H1 (cell line): ENCODE results near the gene ARHGEF1. TPM values are rescaled to one million over a fixed set of nuclear protein-coding genes. Genes with fewer than 3 reads are reported as not detected.

ENCODE experiments used
- CTCF ChIA-PET: fragments of 300-600 bp; sonication (Branson Sonifier 250); formaldehyde crosslinking; loops from one replicate; lab custom pipeline; 2021; ENCODE audit not compliant: partially characterized antibody; lab: Charles Lee
- POLR2A ChIA-PET: fragments of 300-600 bp; sonication (Branson Sonifier 250); formaldehyde crosslinking; loops from one replicate; lab custom pipeline; 2021; ENCODE audit warnings: inconsistent platforms; ENCODE audit not compliant: partially characterized antibody; lab: Charles Lee
- DNase-seq, 2 experiments: peaks; one replicate each; pipeline versions ENCODE4 v3.0.0 to v3.0.0-alpha.2; 2010 to 2022; ENCODE audit warnings: low spot score in 2 of 2, low read depth in 1 of 2, mixed read lengths in 1 of 2
- FAIRE-seq: peaks from 2 replicates; lab custom pipeline; 2011; peaks lifted over from hg19 to GRCh38; lab: Jason Lieb, UNC
- H2AFZ ChIP-seq: 2 replicates; pipeline ENCODE4 v1.8.1; 2012; ENCODE audit warnings: low read length, inconsistent platforms
- H2AK5ac ChIP-seq: 2 replicates; pipeline ENCODE4 v1.6.1; 2013; ENCODE audit warnings: low read depth, low read length
- H2BK120ac ChIP-seq: replicated peaks from 2 replicates; pipeline ENCODE3; 2013; ENCODE audit warnings: low read depth, low read length, inconsistent platforms
- H2BK12ac ChIP-seq: 2 replicates; pipeline ENCODE4 v1.6.1; 2013; ENCODE audit warnings: low read depth, low read length
- H2BK15ac ChIP-seq: 2 replicates; pipeline ENCODE4 v1.6.1; 2013; ENCODE audit warnings: low read length
- H2BK20ac ChIP-seq: 2 replicates; pipeline ENCODE4 v1.6.1; 2013; ENCODE audit warnings: low read length
- H2BK5ac ChIP-seq: 2 replicates; pipeline ENCODE4 v1.6.1; 2013; ENCODE audit warnings: low read depth, low read length
- H3K14ac ChIP-seq: 2 replicates; pipeline ENCODE4 v1.6.1; 2013; ENCODE audit warnings: inconsistent platforms; ENCODE audit not compliant: insufficient read length
- H3K18ac ChIP-seq: 2 replicates; pipeline ENCODE4 v1.6.1; 2013; ENCODE audit warnings: low read length; ENCODE audit errors: extremely low read depth
- H3K23ac ChIP-seq: 2 replicates; pipeline ENCODE4 v1.6.1; 2013; ENCODE audit warnings: inconsistent platforms; ENCODE audit not compliant: insufficient read length
- H3K23me2 ChIP-seq: 2 replicates; pipeline ENCODE4 v1.6.1; 2013; ENCODE audit warnings: low read depth, low read length
- H3K27ac ChIP-seq: 2 replicates; pipeline ENCODE4 v1.6.1; 2011; ENCODE audit warnings: low read depth, low read length, inconsistent platforms
- H3K27me3 ChIP-seq, 4 experiments: replicated peaks in 1 of 4; 1 replicate in 1 of 4; 2 replicates in 3 of 4; pipeline versions ENCODE4 v1.6.1 to v1.8.1; 2011 to 2013; ENCODE audit warnings: low read length in 3 of 4, mild to moderate bottlenecking in 3 of 4, inconsistent platforms in 2 of 4, mixed read lengths in 2 of 4, moderate library complexity in 1 of 4; ENCODE audit not compliant: control insufficient read depth in 3 of 4, insufficient read depth in 3 of 4; ENCODE audit errors: extremely low read depth in 1 of 4
- H3K36me3 ChIP-seq, 4 experiments: 2 replicates each; pipeline versions ENCODE4 v1.6.1 to v1.8.1; 2011 to 2013; ENCODE audit warnings: mild to moderate bottlenecking in 4 of 4, low read length in 3 of 4, moderate library complexity in 2 of 4, control low read depth in 1 of 4, inconsistent platforms in 1 of 4; ENCODE audit not compliant: insufficient read depth in 4 of 4, control insufficient read depth in 2 of 4
- H3K4ac ChIP-seq: replicated peaks from 2 replicates; pipeline ENCODE3; 2013; ENCODE audit warnings: low read length, low read depth, mixed read lengths, inconsistent platforms; ENCODE audit not compliant: insufficient read length
- H3K4me1 ChIP-seq, 4 experiments: replicated peaks in 1 of 4; 1 replicate in 1 of 4; 2 replicates in 3 of 4; pipeline versions ENCODE4 v1.6.1 to v1.8.1; 2011 to 2013; ENCODE audit warnings: low read length in 3 of 4, inconsistent platforms in 2 of 4, mixed read lengths in 1 of 4; ENCODE audit not compliant: insufficient read depth in 4 of 4, control insufficient read depth in 3 of 4
- H3K4me2 ChIP-seq, 2 experiments: 2 replicates each; pipeline versions ENCODE4 v1.6.1 to v1.8.1; 2011 to 2013; ENCODE audit warnings: low read depth in 2 of 2, low read length in 2 of 2, control low read depth in 1 of 2, inconsistent platforms in 1 of 2, mild to moderate bottlenecking in 1 of 2; ENCODE audit not compliant: insufficient read depth in 1 of 2
- H3K4me3 ChIP-seq, 4 experiments: fragments of 200-600, 300-600 bp in 1 of 4; sonication (generic), shearing (Covaris generic), sonication (Bioruptor Twin) in 1 of 4; 2 replicates each; pipeline versions ENCODE4 v1.5.1 to v1.8.1; 2011 to 2016; ENCODE audit warnings: low read length in 4 of 4, low read depth in 3 of 4, control low read depth in 2 of 4, inconsistent platforms in 2 of 4, mild to moderate bottlenecking in 2 of 4, mixed read lengths in 1 of 4, moderate library complexity in 1 of 4; ENCODE audit not compliant: insufficient read depth in 2 of 4; ENCODE audit errors: extremely low read depth in 1 of 4
- H3K56ac ChIP-seq: replicated peaks from 2 replicates; pipeline ENCODE3; 2013; ENCODE audit warnings: low read depth, mild to moderate bottlenecking, mixed read lengths, low read length, inconsistent platforms; ENCODE audit not compliant: insufficient read length
- H3K79me1 ChIP-seq: 2 replicates; pipeline ENCODE4 v1.6.1; 2013; ENCODE audit warnings: low read depth, low read length, control low read depth
- H3K79me2 ChIP-seq, 2 experiments: 2 replicates each; pipeline versions ENCODE4 v1.6.1 to v1.8.1; 2012 to 2013; ENCODE audit warnings: low read length in 2 of 2, mild to moderate bottlenecking in 2 of 2, inconsistent platforms in 1 of 2; ENCODE audit not compliant: insufficient read depth in 2 of 2, control insufficient read depth in 1 of 2
- H3K9ac ChIP-seq, 4 experiments: replicated peaks in 1 of 4; 1 replicate in 1 of 4; 2 replicates in 3 of 4; pipeline versions ENCODE4 v1.6.1 to v1.8.1; 2011 to 2013; ENCODE audit warnings: low read depth in 3 of 4, low read length in 3 of 4, control low read depth in 2 of 4, mild to moderate bottlenecking in 2 of 4, moderate library complexity in 2 of 4, inconsistent platforms in 1 of 4; ENCODE audit errors: extremely low read depth in 1 of 4
- H3K9me3 ChIP-seq, 2 experiments: 2 replicates each; pipeline versions ENCODE4 v1.6.1 to v1.8.1; 2012 to 2013; ENCODE audit warnings: mild to moderate bottlenecking in 2 of 2, moderate library complexity in 2 of 2, control low read depth in 1 of 2, inconsistent platforms in 1 of 2, low read depth in 1 of 2, low read length in 1 of 2, mixed read lengths in 1 of 2; ENCODE audit not compliant: insufficient read depth in 2 of 2
- H4K20me1 ChIP-seq, 2 experiments: replicated peaks in 1 of 2; 2 replicates each; pipeline versions ENCODE3 to v1.8.1; 2011 to 2013; ENCODE audit warnings: inconsistent platforms in 2 of 2, low read length in 2 of 2, mild to moderate bottlenecking in 1 of 2; ENCODE audit not compliant: insufficient read depth in 2 of 2, control insufficient read depth in 1 of 2
- H4K5ac ChIP-seq: 2 replicates; pipeline ENCODE4 v1.6.1; 2013; ENCODE audit warnings: low read length, low read depth, mixed read lengths, inconsistent platforms; ENCODE audit not compliant: insufficient read length
- H4K8ac ChIP-seq: 2 replicates; pipeline ENCODE4 v1.8.0; 2013; ENCODE audit warnings: mild to moderate bottlenecking, moderate library complexity, low read length, inconsistent platforms; ENCODE audit not compliant: insufficient read depth; ENCODE audit errors: extremely low read depth
- H4K91ac ChIP-seq: replicated peaks from 2 replicates; pipeline ENCODE3; 2013; ENCODE audit warnings: low read length, mixed read lengths, inconsistent platforms; ENCODE audit not compliant: insufficient read length
- BCL11A ChIP-seq, 2 experiments: IDR thresholded peaks; one replicate each; pipeline ENCODE4 v1.6.1; 2011; ENCODE audit warnings: low read depth in 2 of 2, low read length in 2 of 2, mild to moderate bottlenecking in 2 of 2
- BRCA1 ChIP-seq: IDR thresholded peaks from 2 replicates; pipeline ENCODE4 v1.6.1; 2012; ENCODE audit warnings: low read depth, low read length, improper control_type of control experiment
- CHD2 ChIP-seq: IDR thresholded peaks from 2 replicates; pipeline ENCODE4 v1.6.1; 2012; ENCODE audit warnings: low read length, improper control_type of control experiment
- CTBP2 ChIP-seq: IDR thresholded peaks from 2 replicates; pipeline ENCODE4 v1.7.0; 2011; ENCODE audit warnings: borderline replicate concordance, mild to moderate bottlenecking, moderate library complexity, mixed read lengths, low read length; ENCODE audit not compliant: insufficient read depth, insufficient read length
- EGR1 ChIP-seq: IDR thresholded peaks from 2 replicates; pipeline ENCODE4 v1.6.1; 2011; ENCODE audit warnings: low read depth, low read length, borderline replicate concordance
- NRF1 ChIP-seq: IDR thresholded peaks from 2 replicates; pipeline ENCODE4 v1.6.1; 2011; ENCODE audit warnings: mild to moderate bottlenecking, low read depth, low read length, improper control_type of control experiment
- RNF2 ChIP-seq: fragments of 200-900, 300-1000 bp; sonication (generic); IDR thresholded peaks from 2 replicates; pipeline ENCODE4 v1.7.1; 2016; ENCODE audit warnings: borderline replicate concordance, low read depth, mild to moderate bottlenecking, antibody characterized with exemption, low read length; ENCODE audit not compliant: poor library complexity, severe bottlenecking; ENCODE audit errors: missing control alignments
- SIX5 ChIP-seq: IDR thresholded peaks from 2 replicates; pipeline ENCODE4 v1.6.1; 2011; ENCODE audit warnings: mild to moderate bottlenecking, low read depth, low read length
- TCF12 ChIP-seq: IDR thresholded peaks from 2 replicates; pipeline ENCODE4 v1.6.1; 2011; ENCODE audit warnings: low read depth, mild to moderate bottlenecking, low read length
- TEAD4 ChIP-seq: IDR thresholded peaks from 2 replicates; pipeline ENCODE4 v1.6.1; 2012; ENCODE audit warnings: low read depth, low read length, inconsistent platforms, mixed read lengths
- WGBS, 2 experiments: shearing (Covaris generic) in 1 of 2; methylation state at CpG; one replicate each; pipeline versions ENCODE4 v1.1.6 to v1.1.7; 2013 to 2015; ENCODE audit warnings: low lambda C conversion rate in 2 of 2, mixed read lengths in 2 of 2, inconsistent platforms in 1 of 2, low coverage in 1 of 2, missing lambda C conversion rate in 1 of 2; ENCODE audit not compliant: insufficient replicate concordance in 2 of 2, insufficient coverage in 1 of 2, insufficient read length in 1 of 2; ENCODE audit errors: extremely low coverage in 1 of 2, missing lambda C conversion rate in 1 of 2; 5-methylcytosine and 5-hydroxymethylcytosine counted together
- polyA plus RNA-seq, 7 experiments: library from polyadenylated mRNA; depleted of rRNA in 3 of 7; stranded (reverse) in 5 of 7; unstranded in 2 of 7; fragments of >200 nt in 5 of 7; fragments of 200-250 nt in 2 of 7; gene quantifications; 1 replicate in 5 of 7; 2 replicates in 1 of 7; 4 replicates in 1 of 7; pipeline versions ENCODE4 v1.2.1 to v1.2.3, GENCODE V29; 2011 to 2013; ENCODE audit warnings: missing spikeins in 2 of 7, mixed read lengths in 2 of 7
- total RNA-seq: library from RNA; stranded (reverse); fragmentation: NEBNext Ultra II Directional; extraction: Animal tissue kit (Norgen Biotek cat#: 25700); gene quantifications from 2 replicates; pipeline ENCODE4 v1.2.1, GENCODE V29; 2021

ARHGEF1 gene
- total and polyA plus RNA-seq, 2 of the 8 experiments (the other 6 are each of a cell fraction or from before 2014, with no cell fraction given) = 23.0 to 49.0 TPM

- Histone ChIP-seq H4K5ac (no peak overlapping the region), H2BK15ac (no peak overlapping the region), H4K8ac (no peak overlapping the region), H3K36me3 (no peaks in the 10 kb centered on the region), H3K27ac (no peak overlapping the region), H3K23ac (no peak overlapping the region), H4K91ac (no peak overlapping the region), H2BK20ac (no peak overlapping the region), H3K4ac (no peak overlapping the region), H2AK5ac (no peak overlapping the region), H3K9me3 (no peaks in the 10 kb centered on the region), H3K4me3 (peak overlapping the region; percentile 16 to 52 (median 41); a peak in 7 of 8 replicates), H2BK12ac (0 out of 2 replicates have a peak overlapping the region, but pooled peaks have one; percentile 50), H3K14ac (no peak overlapping the region), H3K23me2 (peaks cover 10% of the 10 kb centered on the region; the same call in 1 of the 2 replicates), H3K4me1 (peaks cover 0 to 23% (median 5%) of the 10 kb centered on the region in 4 experiments; a peak in 5 of 7 replicates), H3K27me3 (peaks cover 57 to 87% (median 83%) of the 10 kb centered on the region in 4 experiments), H2BK5ac (no peak overlapping the region), H3K18ac (no peak overlapping the region), H3K9ac (no peak overlapping the region), H3K79me2 (no peaks in the 10 kb centered on the region), H2AFZ (no peak overlapping the region), H3K4me2 (peak overlapping the region; percentile 54 to 87), H3K79me1 (peaks cover 2% of the 10 kb centered on the region), H2BK120ac (no peak overlapping the region), H4K20me1 (peaks cover 9 to 36% of the 10 kb centered on the region in 2 experiments), H3K56ac (no peak overlapping the region)
- WGBS, 2 experiments = no CpG with 5 or more reads among the region's 51 CpGs
- FAIRE-seq (no peak), DNase-seq (no peak)
- ChIA-PET CTCF (no interaction called here), POLR2A (interaction anchor here (1.0 to 13.1 kb wide), 7 partner anchors 9 to 84 kb away, joined by 3 to 167 read pairs (median 8); partner anchors contain the start of gene ERFL)
- TF ChIP-seq BRCA1 = no peak
- TF ChIP-seq EGR1 = peak; percentile 64; the same call in 1 of the 2 replicates
- TF ChIP-seq CHD2 = no peak
- no peak for TF ChIP-seq TCF12
- no peak for TF ChIP-seq RNF2
- TF ChIP-seq TEAD4 = no peak
- no peak for TF ChIP-seq SIX5
- no peak for TF ChIP-seq BCL11A (IDR thresholded peaks at IDR 0.05; ENCODE audit: low read depth in 2 of 2, low read length in 2 of 2)
- TF ChIP-seq NRF1 = no peak
- TF ChIP-seq CTBP2 = peak; percentile 70
Observed at GRCh38 chr19:41912899-41913537, 30.0 kb downstream of the ARHGEF1 start.
